Sciatic nerve (tissue), 2 donors: ENCODE measurements around the gene MMP28. TPM values are rescaled to one million over a fixed set of nuclear protein-coding genes. Genes with fewer than 3 reads are reported as not detected.
"Not testable (repeated sequence)": the region's sequence is repeated elsewhere in the genome, so short reads cannot be mapped to it uniquely, and the experiment has no call there.

Source experiments
- ATAC-seq: fragments of 200-7000 bp; cut with Tn5 transposase; one replicate; pipeline ENCODE4 v1.9.1; 2020; ENCODE audit warnings: mild to moderate bottlenecking, moderate library complexity
- DNase-seq: peaks from one replicate; pipeline ENCODE4 v3.0.0-alpha.2; 2020; ENCODE audit warnings: low spot score
- intact Hi-C: fragments of 100-400 bp; cut with DNase I; formaldehyde crosslinking; loops from one replicate; pipeline ENCODE4 v1.14.2; 2022
- total RNA-seq: library from RNA; stranded (reverse); fragmentation: NEBNext Ultra II Directional; extraction: Animal tissue kit (Norgen Biotek cat#: 25700); gene quantifications from one replicate; pipeline ENCODE4 v1.2.1, GENCODE V29; 2021
- donor health status: DM: no; HTN: no; CAD: no.
- donor health status: DM: no; HTN: no; CAD: no.

MMP28 gene
- total RNA-seq, 1 donor from 2014 or later = 61.5 TPM

DNA sequence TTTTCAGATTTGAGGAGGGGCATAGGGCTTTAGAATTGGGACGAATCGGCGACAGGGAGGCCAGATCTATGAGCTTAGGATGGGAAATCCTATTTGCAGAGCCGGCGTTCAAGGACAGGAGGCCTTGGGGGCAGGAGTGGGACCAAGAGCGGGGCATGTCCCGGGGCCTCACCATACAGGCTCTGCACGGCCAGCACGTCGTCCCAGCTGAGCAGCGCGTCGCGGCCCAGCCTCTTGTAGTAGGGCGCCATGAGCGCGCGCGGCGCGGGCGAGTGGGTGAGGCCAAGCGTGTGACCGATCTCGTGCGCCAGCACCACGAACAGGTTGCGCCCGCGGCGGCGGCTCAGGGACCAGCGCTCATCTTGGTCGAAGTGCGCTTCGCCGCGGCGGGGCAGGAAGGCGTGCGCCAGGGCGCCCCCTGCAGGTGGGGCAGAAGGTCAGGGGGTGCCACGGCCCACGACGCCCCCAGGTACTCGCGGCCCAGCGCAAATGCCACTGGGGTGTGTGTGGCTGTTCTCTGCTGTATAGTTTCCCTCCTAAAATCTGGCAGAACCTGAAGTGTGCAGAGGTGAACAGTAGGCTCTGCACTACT is 25.4 kb downstream of the MMP28 start:
- intact Hi-C loops = no loop called here
- ATAC-seq (no peak), DNase-seq (no peak)

GRCh38 chr17:35768797-35769196 is 26.6 kb downstream of the MMP28 start:
- no peak for DNase-seq
- no peak for ATAC-seq
- intact Hi-C loops = no loop called here

GRCh38 chr17:35766903-35767510 is 28.4 kb downstream of the MMP28 start:
- ATAC-seq = no peak
- DNase-seq = no peak

DNA sequence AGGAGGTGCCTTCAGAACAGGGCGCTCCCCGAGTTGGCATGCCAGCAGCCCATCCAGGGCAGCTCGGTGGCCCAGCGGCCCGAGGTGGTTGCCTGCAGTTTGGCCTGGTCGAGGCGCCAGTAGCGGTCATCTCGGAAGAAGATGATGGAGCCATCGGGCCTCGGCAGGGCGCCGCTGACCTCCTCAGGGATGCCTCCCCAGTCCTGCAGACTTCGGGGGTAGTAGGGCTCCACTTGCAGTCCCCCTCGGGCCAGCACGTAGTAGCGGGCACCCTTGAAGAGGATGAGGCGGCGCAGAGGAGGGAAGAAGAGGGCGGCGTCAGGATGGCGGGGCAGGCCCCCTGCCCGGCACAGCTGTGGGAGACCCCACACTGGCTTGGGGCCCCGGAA is 29.0 kb downstream of the MMP28 start:
- intact Hi-C loops = no loop called here
- no peak for DNase-seq
- no peak for ATAC-seq

More at GRCh38 chr17:35766903-35767510, 28.4 kb downstream of the MMP28 start:
- intact Hi-C loops = no loop called here

GRCh38 chr17:35765756-35766488 is 29.5 kb downstream of the MMP28 start:
- intact Hi-C loops = loop anchor here (2.0 kb wide), 1 partner anchor 39 kb away; no protein-coding TSS in a partner anchor
- ATAC-seq (peak; percentile 1), DNase-seq (no peak)

- no peak for DNase-seq
- ATAC-seq = peak; percentile 67
- intact Hi-C loops = loop anchor here (2.0 kb wide), 1 partner anchor 40 kb away; no protein-coding TSS in a partner anchor
Measured at GRCh38 chr17:35765086-35765710, 30.2 kb downstream of the MMP28 start.

GRCh38 chr17:35764123-35764991 is 31.1 kb downstream of the MMP28 start:
- peak; percentile 91 for DNase-seq
- ATAC-seq = peak; percentile 90
- intact Hi-C loops = loop anchor here (2.0 kb wide), 1 partner anchor 40 kb away; no protein-coding TSS in a partner anchor

DNA sequence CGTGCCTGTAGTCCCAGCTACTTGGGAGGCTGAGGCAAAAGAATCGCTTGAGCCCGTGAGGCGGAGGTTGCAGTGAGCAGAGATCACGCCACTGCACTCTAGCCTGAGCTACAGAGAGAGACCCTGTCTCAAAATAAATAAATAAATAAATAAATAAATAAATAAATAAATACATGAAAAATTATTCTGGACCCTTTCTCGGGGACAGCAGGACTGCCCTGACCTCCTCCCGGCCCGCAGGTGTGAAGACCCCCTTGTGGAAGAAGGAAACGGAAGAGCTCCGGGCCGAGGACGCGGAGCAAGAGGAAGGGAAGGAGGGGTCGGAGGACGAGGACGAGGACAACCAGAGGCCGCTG is 31.7 kb downstream of the MMP28 start:
- DNase-seq (no peak), ATAC-seq (no peak)
- intact Hi-C loops = loop anchor here (2.0 kb wide), 1 partner anchor 41 kb away; no protein-coding TSS in a partner anchor

- intact Hi-C loops = no loop called here
- ATAC-seq (no peak), DNase-seq (no peak)
Measured at GRCh38 chr17:35761601-35762000, 33.8 kb downstream of the MMP28 start.

GRCh38 chr17:35760587-35760986 is 34.9 kb downstream of the MMP28 start, which contains the start of gene C17orf50:
C17orf50 (plus strand) TSS chr17:35760887; CDS start chr17:35760942, 55 bp downstream.
- ATAC-seq (no peak), DNase-seq (no peak)
- intact Hi-C loops = no loop called here

DNA sequence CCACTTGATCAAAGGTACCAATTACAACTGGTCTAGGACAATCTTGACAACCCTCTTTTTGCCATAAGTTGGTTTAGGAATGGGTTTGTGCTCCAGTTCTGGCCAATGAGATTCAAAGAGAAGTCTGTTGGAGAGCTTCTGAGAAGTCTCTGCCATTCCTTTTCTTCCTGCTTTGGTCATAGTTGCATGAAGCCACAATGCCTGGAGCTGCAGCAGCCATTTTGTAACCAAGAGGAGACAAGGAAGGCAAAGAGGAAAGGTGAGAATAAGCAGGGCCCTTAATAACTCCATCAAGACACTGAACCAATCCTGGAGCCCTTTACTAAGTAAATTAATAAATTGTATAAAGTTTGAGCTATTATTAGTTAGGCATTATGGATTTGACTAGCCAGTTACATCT is 38.2 kb downstream of the MMP28 start:
- no peak for ATAC-seq
- intact Hi-C loops = no loop called here
- DNase-seq = no peak

DNA sequence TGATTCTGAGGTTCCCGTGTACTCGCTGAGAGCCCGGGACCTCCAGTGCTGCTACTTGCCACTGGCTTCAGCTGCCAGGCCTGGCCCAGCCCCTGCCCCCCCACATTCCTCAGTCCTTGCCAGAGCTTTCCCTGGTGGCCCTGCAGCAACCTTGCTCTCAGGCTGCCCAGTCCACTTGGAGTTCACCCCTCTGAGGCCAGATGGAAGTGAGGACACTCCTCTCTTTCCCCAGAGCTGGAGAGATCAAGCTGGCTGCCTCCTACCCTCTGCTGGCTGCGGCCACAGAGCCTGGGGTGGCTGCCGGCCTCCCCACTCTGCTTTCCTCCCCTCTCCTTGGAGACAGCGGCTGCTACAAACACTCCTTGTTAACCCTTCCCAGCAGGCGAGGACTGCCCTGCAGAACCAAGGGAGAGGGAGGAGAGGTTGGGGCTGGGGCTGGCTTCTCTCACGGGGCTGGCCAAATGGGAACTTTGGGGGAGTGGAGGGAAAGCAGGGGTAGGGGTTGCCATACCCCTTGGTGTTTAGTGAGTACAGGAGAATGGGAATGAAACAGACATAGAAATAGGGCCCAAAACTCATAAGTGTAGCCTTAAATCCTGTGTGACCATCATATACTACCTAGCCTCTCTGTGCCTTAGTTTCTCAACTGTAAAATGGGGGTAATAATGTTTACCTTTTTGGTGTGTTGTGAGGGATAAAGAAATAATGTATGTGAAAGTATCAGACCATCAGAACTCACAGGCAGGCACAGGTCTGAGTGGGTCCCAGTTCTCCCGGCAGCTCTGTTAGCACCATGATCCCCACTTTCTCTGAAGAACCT is 42.3 kb downstream of the MMP28 start, which contains the start of gene GAS2L2:
TSS of gene GAS2L2 (minus strand) at position 295 of the 820 bp plus-strand sequence. CDS start 389 bp downstream, outside the sequence.
- ATAC-seq (peak; percentile 18), DNase-seq (no peak)
- intact Hi-C loops = no loop called here

- intact Hi-C loops = no loop called here
- no peak for ATAC-seq
- no peak for DNase-seq
Measured at GRCh38 chr17:35752471-35752870, 43.0 kb downstream of the MMP28 start.

DNA sequence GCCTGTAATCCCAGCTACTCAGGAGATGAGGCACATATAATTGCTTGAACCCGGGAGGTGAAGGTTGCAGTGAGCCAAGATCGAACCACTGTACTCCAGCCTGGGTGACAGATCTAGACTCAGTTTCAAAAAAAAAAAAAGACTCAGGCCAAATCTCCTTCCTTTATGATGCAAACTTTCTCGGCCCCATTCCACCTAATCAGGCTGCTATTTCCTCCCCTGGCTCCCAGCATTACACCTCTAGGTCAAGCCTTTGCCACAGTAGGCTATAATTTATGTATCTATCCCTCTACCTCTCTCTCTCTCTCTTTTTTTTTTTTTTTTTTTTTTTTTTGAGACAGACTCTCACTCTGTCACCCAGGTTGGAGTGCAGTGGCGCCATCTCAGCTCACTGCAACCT is 43.9 kb downstream of the MMP28 start:
- intact Hi-C loops, DNase-seq, ATAC-seq: not testable (repeated sequence)

DNA sequence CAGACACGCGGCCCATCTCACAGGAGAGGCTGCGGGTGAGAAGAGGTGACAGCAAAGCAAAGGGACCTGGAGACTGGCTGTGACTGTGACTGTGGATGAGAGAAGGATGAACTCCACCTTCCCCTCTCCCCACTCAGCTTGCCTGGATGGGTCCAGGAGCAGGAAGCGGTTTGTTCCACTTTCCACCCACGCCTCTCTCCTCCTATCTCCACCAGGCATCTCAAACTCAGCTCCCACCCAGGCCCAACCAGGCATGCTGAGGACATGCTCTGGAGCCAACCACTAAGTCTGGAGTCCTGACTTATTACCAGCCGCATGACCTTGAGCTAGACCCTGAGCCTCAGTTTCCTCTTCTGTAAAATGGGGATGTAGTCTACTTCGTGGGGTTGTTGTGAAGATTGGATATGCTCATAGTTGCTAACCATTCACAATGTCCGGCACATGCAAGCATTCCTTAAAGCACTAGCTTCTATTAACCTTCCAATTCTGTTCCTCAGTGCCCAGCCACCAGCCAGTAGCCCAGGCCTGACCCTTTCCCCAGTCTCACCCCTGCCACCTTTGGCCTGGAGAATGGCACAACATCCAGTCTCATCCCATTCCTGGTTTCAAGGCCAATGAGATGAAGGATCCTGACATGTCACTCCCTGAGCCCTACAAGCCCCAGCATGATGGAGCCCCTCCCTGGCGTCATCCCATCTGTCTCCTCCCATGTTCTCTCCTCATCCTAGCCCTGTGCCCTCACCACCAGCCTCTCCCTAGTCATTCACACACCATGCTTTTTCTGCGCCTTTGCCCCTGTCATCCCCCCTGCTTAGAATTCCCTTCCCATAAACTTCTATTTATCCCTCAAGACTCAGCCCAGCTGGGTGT is 44.7 kb downstream of the MMP28 start:
- no peak for ATAC-seq
- intact Hi-C loops = no loop called here
- DNase-seq = no peak

DNA sequence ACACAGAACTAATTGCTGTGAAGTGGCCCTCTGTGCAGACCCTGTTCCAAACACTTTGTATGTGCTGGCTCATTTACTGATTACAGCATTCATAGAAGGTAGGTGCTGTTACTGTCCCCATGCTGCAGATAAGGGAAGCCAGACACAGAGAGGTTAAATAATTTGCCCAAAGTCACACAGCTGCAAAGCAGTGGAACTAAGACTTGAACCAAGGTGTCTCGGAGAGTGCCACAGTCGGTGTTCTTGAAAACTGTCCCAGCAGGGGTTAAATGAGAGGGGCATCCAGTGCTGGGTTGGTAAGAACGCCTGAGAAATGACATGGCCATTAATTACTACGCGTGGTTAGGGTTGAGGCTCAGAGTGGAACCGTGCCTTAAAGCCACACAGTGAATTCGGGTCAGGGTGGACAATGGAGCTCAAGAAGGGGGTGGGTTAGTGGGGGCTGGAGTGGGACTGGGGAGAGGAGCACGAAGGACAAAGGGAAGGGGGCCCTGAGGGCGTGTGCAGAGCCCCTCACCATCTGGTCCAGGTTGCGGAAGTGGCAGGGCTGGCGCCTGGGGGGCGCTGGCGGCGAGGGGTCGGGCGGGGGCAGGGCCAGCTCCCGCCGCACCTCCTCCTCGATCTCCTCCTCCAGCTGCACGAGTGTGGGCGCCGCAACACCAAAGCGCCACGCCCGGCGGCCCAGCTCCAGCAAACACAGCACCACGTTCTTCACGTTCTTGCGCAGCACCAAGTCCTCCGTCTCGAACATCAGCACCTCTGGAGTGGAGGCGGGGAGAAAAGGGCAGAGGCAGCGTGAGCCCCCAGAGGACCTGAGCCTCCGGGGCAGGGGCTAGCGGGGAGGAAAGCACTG is 45.7 kb downstream of the MMP28 start:
- intact Hi-C loops = loop anchor here (10.0 kb wide), 1 partner anchor 135 kb away; no protein-coding TSS in a partner anchor
- DNase-seq (no peak), ATAC-seq (peak; percentile 31)
